Uterus (tissue), 2 donors: Measurements from ENCODE around the gene MYH11.

Experiments
- POLR2A ChIP-seq, 2 donors: fragments of 450-650 bp; IDR thresholded peaks; one replicate each; pipeline ENCODE4 v1.6.1; 2016; ENCODE audit warnings: antibody characterized with exemption in 2 of 2, mild to moderate bottlenecking in 1 of 2, moderate library complexity in 1 of 2
- TF ChIP-seq, protein P1 (sequence below), 4 experiments: fragments of 200-600 bp in 2 of 4; fragments of 450-650 bp in 2 of 4; sonication (generic) in 2 of 4; IDR thresholded peaks; one replicate each; pipeline ENCODE4 v1.5.1; 2016 to 2019; ENCODE audit warnings: antibody characterized with exemption in 4 of 4, mild to moderate bottlenecking in 2 of 4, moderate library complexity in 1 of 4

DNA sequence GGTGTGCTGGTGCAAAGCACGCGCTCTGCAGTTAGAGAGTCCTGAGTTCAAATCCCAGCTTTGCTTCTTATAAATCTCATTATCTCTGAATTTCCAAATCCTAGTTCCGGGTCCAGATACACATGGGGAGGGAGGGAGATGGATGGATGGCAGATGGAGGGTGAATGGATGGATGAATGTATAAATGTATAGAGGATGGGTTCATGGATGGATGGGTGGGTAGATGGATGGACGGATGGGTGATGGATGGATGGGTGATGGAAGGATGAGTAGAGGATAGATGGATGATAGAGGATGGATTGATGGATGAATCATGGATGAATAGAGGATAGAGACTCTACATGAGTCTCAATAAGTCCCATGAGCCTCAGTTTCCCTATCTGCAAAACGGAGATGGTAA is 89.9 kb downstream of the MYH11 start:
- TF ChIP-seq, protein P1, sequence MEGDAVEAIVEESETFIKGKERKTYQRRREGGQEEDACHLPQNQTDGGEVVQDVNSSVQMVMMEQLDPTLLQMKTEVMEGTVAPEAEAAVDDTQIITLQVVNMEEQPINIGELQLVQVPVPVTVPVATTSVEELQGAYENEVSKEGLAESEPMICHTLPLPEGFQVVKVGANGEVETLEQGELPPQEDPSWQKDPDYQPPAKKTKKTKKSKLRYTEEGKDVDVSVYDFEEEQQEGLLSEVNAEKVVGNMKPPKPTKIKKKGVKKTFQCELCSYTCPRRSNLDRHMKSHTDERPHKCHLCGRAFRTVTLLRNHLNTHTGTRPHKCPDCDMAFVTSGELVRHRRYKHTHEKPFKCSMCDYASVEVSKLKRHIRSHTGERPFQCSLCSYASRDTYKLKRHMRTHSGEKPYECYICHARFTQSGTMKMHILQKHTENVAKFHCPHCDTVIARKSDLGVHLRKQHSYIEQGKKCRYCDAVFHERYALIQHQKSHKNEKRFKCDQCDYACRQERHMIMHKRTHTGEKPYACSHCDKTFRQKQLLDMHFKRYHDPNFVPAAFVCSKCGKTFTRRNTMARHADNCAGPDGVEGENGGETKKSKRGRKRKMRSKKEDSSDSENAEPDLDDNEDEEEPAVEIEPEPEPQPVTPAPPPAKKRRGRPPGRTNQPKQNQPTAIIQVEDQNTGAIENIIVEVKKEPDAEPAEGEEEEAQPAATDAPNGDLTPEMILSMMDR (IDR thresholded peaks at IDR 0.05), result no peak
- no peak for TF ChIP-seq POLR2A (IDR thresholded peaks at IDR 0.05)
